Heart left ventricle (tissue), 16 donors: ENCODE data around the gene MLST8. TPM values are rescaled to one million over a fixed set of nuclear protein-coding genes. Genes with fewer than 3 reads are reported as not detected.
"Not testable (repeated sequence)": the region's sequence is repeated elsewhere in the genome, so short reads cannot be mapped to it uniquely, and the experiment has no call there.

ENCODE experiments used
- ATAC-seq, 4 donors: fragments of 200-7000 bp; cut with Tn5 transposase; one replicate each; pipeline ENCODE4 v1.9.1; 2020 to 2022; ENCODE audit warnings: moderate library complexity in 4 of 4, mild to moderate bottlenecking in 3 of 4, moderate number of reproducible peaks in 1 of 4
- DNase-seq, 5 donors: peaks; one replicate each; pipeline ENCODE4 v3.0.0-alpha.2; 2020
- H3K27ac ChIP-seq, 12 donors: fragments of 200-600 bp; sonication (generic) in 4 of 12; one replicate each; pipeline versions ENCODE4 v1.5.0 to v1.8.0; 2016 to 2022; ENCODE audit warnings: mild to moderate bottlenecking in 2 of 12
- H3K27me3 ChIP-seq, 9 donors: fragments of 200-600 bp; sonication (generic) in 2 of 9; one replicate each; pipeline versions ENCODE4 v1.5.1 to v1.8.0; 2016 to 2022; ENCODE audit warnings: mild to moderate bottlenecking in 3 of 9
- H3K36me3 ChIP-seq, 9 donors: fragments of 200-600 bp; sonication (generic) in 2 of 9; one replicate each; pipeline versions ENCODE4 v1.5.0 to v1.8.0; 2018 to 2022; ENCODE audit warnings: mild to moderate bottlenecking in 2 of 9
- H3K4me1 ChIP-seq, 12 donors: fragments of 200-600 bp; sonication (generic) in 4 of 12; one replicate each; pipeline versions ENCODE4 v1.5.0 to v1.8.0; 2016 to 2022; ENCODE audit warnings: mild to moderate bottlenecking in 3 of 12
- H3K4me3 ChIP-seq, 12 donors: fragments of 200-600 bp; sonication (generic) in 4 of 12; one replicate each; pipeline versions ENCODE4 v1.5.0 to v1.8.0; 2017 to 2022; ENCODE audit warnings: mild to moderate bottlenecking in 9 of 12, moderate library complexity in 4 of 12
- H3K9me3 ChIP-seq, 12 donors: fragments of 200-600 bp; sonication (generic) in 4 of 12; one replicate each; pipeline versions ENCODE4 v1.5.0 to v1.8.0; 2016 to 2022; ENCODE audit warnings: mild to moderate bottlenecking in 1 of 12
- CTCF ChIP-seq, 12 donors: fragments of 200-600 bp; sonication (generic) in 4 of 12; IDR thresholded peaks; one replicate each; pipeline versions ENCODE4 v1.5.0 to v1.8.0; 2018 to 2022; ENCODE audit warnings: antibody characterized with exemption in 12 of 12, mild to moderate bottlenecking in 5 of 12
- POLR2A ChIP-seq, 2 donors: fragments of 450-650 bp; IDR thresholded peaks; one replicate each; pipeline ENCODE4 v1.6.1; 2017; ENCODE audit warnings: antibody characterized with exemption in 2 of 2, mild to moderate bottlenecking in 2 of 2, moderate library complexity in 2 of 2
- WGBS, 4 donors: extraction: QIAGEN DNeasy Blood & Tissue Kit in 2 of 4; methylation state at CpG; one replicate each; pipeline versions ENCODE4 v1.1.5 to v1.1.7; 2013 to 2018; 5-methylcytosine and 5-hydroxymethylcytosine counted together
- intact Hi-C, 10 donors: fragments of 100-400 bp; cut with DNase I; formaldehyde crosslinking; loops; one replicate each; pipeline versions ENCODE4 v1.11.1 to v1.14.2; 2022
- polyA plus RNA-seq, 2 donors: library from polyadenylated mRNA; stranded (reverse); fragments of 200-250 nt; gene quantifications; one replicate each; pipeline ENCODE4 v1.2.3, GENCODE V29; 2013
- total RNA-seq, 9 donors: library from RNA; depleted of rRNA in 2 of 9; stranded (reverse); fragments of >200 nt in 2 of 9; fragmentation: NEBNext Ultra II Directional in 3 of 9; extraction: Animal tissue kit (Norgen Biotek cat#: 25700) in 3 of 9; gene quantifications; one replicate each; pipeline versions ENCODE4 v1.1.0 to v1.2.4, GENCODE V29; 2016 to 2023
- donor health status: ischemic (EF 13 %, LVEDD 7.1; RV severe dilation, severe dysfunction).
- donor health status: healthy with polysubstance abuse.
- donor health status: DM: no; HTN: yes; CAD: no.
- donor health status: DM: no; HTN: no; CAD: no.
- donor health status: ischemic (EF 25% LVEDD 6.9; RV normal size, moderate dysfunction).
- donor health status: ischemic (EF 25% LVEDD 5.7; RV mildly dilated, moderate dysfunction).
- donor health status: healthy.
- donor health status: DM: yes; HTN: yes; CAD: no.
- donor health status: ischemic (EF 35%, LVEDD 5.7; RV mildly dilated, moderate dysfunction).
- donor health status: nonischemic (EF 11% LVEDD 7.7; RV severe dilation, severe dysfunction).
- donor health status: DM: yes; HTN: yes; CAD: no.
- donor health status: PGD.
- donor health status: ischemic (EF 29% LVEDD 5.4; RV normal size, mild dysfunction).
- donor health status: nonischemic (EF 23%, LVEDD 6.1; RV moderate dilation, normal function).

Gene MLST8
- total and polyA plus RNA-seq, 11 donors = 19.8 to 49.0 (median 23.5) TPM

GRCh38 chr16:2253293-2253692 is 48.0 kb downstream of the MLST8 start:
- Histone ChIP-seq H3K4me3 (no peak overlapping the region), H3K36me3 (peaks cover 8 to 66% (median 58%) of the 10 kb centered on the region in 9 donors), H3K4me1 (peaks cover 2 to 24% (median 16%) of the 10 kb centered on the region in 12 donors), H3K27me3 (no peaks in the 10 kb centered on the region), H3K9me3 (no peaks in the 10 kb centered on the region), H3K27ac (no peak overlapping the region)
- WGBS, 4 donors = 84 to 91% (median 88%) methylated on average over 11 of the region's 11 CpGs
- TF ChIP-seq POLR2A (IDR thresholded peaks at IDR 0.05) (no peak), CTCF (IDR thresholded peaks at IDR 0.05) (no peak)
- ATAC-seq (no peak), DNase-seq (peak in 1 of 5 donors; percentile 15)
- intact Hi-C loops = loop anchor here in 3 of 10 donors (5.0 to 10.0 kb wide), 3 partner anchors 46 to 98 kb away; partner anchors contain the start of genes TRAF7 (in 2 of the 3) and MLST8 (in 1 of the 3)

DNA sequence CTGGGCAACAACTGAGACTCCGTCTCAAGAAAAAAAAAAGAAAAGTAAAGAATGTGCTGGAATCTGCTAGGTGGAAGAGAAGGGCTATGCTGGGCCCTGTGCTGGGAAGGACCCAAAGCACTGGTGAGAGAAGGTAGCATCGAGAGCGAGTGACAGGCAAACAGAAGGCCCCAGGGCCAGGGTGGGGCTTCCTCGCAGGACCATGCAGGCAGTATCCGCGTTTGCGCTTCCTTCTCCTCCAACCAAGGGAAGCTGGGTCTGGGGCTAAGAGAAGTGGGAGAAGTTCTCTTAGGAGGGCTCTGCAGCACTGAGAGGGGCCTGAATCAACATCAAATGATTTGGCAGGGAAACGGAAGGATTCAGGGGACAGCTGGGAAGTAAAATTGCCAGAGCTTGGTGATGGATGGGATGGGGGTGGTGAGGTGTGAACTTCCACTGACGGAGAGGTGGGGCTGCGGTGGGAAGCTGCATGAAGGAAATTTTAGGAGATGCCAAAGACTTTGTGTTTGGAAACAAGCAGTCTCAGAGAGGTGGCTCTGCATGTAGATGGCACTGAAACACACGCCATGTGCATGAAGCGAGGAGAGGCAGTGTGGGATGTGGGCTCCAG is 51.4 kb downstream of the MLST8 start:
- no peaks in the 10 kb centered on the region for H3K9me3 ChIP-seq
- 88 to 90% (median 89%) methylated on average over 12 of the region's 12 CpGs for WGBS, 4 donors
- H3K27ac ChIP-seq = no peak overlapping the region
- no peaks in the 10 kb centered on the region for H3K27me3 ChIP-seq
- ATAC-seq (no peak), DNase-seq (peak in 1 of 5 donors; percentile 10)
- H3K36me3 ChIP-seq = peaks cover 8 to 97% (median 90%) of the 10 kb centered on the region in 9 donors
- H3K4me3 ChIP-seq = no peak overlapping the region
- H3K4me1 ChIP-seq = peaks cover 0 to 8% (median 7%) of the 10 kb centered on the region in 12 donors
- intact Hi-C loops = loop anchor here in 1 of 10 donors (10.0 kb wide), 1 partner anchor 102 kb away; the partner anchor contains the start of gene TRAF7
- TF ChIP-seq CTCF (IDR thresholded peaks at IDR 0.05) (no peak), POLR2A (IDR thresholded peaks at IDR 0.05) (no peak)

GRCh38 chr16:2257726-2258125 is 52.5 kb downstream of the MLST8 start:
- H3K27me3 ChIP-seq = no peaks in the 10 kb centered on the region
- H3K9me3 ChIP-seq = no peaks in the 10 kb centered on the region
- 90 to 93% (median 92%) methylated on average over 6 of the region's 6 CpGs for WGBS, 4 donors
- DNase-seq = no peak
- intact Hi-C loops = loop anchor here in 1 of 10 donors (10.0 kb wide), 1 partner anchor 103 kb away; the partner anchor contains the start of gene TRAF7
- no peaks in the 10 kb centered on the region for H3K4me1 ChIP-seq
- no peak overlapping the region for H3K4me3 ChIP-seq
- peaks cover 8 to 100% (median 100%) of the 10 kb centered on the region in 9 donors for H3K36me3 ChIP-seq
- no peak for TF ChIP-seq POLR2A (IDR thresholded peaks at IDR 0.05)
- TF ChIP-seq CTCF (IDR thresholded peaks at IDR 0.05) = no peak
- ATAC-seq = no peak
- H3K27ac ChIP-seq = no peak overlapping the region

DNA sequence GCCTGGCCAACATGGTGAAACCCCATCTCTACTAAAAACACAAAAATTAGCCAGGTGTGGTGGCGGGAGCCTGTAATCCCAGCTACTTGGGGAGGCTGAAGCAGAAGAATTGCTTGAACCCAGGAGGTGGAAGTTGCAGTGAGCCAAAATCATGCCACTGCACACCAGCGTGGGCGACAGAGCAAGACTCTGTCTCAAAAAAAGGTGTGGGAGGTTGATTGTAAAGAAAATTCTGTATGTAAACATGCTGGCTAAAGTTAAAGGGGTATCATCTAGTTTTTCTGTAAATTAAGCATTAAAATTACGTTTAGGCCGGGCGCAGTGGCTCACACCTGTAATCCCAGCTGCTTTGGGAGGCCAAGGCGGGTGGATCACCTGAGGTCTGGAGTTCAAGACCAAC is 53.3 kb downstream of the MLST8 start:
- 94 to 98% (median 96%) methylated on average over 7 of the region's 7 CpGs for WGBS, 4 donors
- H3K4me1 ChIP-seq, ATAC-seq, H3K4me3 ChIP-seq, H3K9me3 ChIP-seq, H3K27me3 ChIP-seq, H3K27ac ChIP-seq: not testable (repeated sequence)
- H3K36me3 ChIP-seq = peaks cover 8 to 100% (median 100%) of the 10 kb centered on the region in 9 donors
- peak in 1 of 5 donors; percentile 0 for DNase-seq
- intact Hi-C loops = loop anchor here in 1 of 10 donors (10.0 kb wide), 1 partner anchor 104 kb away; the partner anchor contains the start of gene TRAF7

Other genes with a start within 250 kb of the MLST8 start
- gene NDUFB10, start 245.9 kb upstream of the MLST8 start, total RNA-seq = 1,000 to 10,000 TPM in 2 of 9 donors, 100 to 1,000 TPM in 7; 316 to 1,519 (median 542) TPM
- gene NDUFB10, start 245.9 kb upstream of the MLST8 start, polyA plus RNA-seq = 1,000 to 10,000 TPM in 1 of 2 donors, 100 to 1,000 TPM in 1; 732 to 1,618 TPM
- gene RPS2, start 240.6 kb upstream of the MLST8 start, total RNA-seq = 1,000 to 10,000 TPM in 4 of 9 donors, 100 to 1,000 TPM in 5; 673 to 1,554 (median 968) TPM
- 1,000 to 10,000 TPM; 1,419 to 2,484 TPM for gene RPS2, start 240.6 kb upstream of the MLST8 start, polyA plus RNA-seq
- not detected for gene RNF151, start 238.6 kb upstream of the MLST8 start, total RNA-seq
- not detected for gene RNF151, start 238.6 kb upstream of the MLST8 start, polyA plus RNA-seq
- 10 to 100 TPM; 19.3 to 68.7 (median 21.5) TPM for gene TBL3, start 233.4 kb upstream of the MLST8 start, total RNA-seq
- 10 to 100 TPM; 57.9 to 59.5 TPM for gene TBL3, start 233.4 kb upstream of the MLST8 start, polyA plus RNA-seq
- not detected for gene NOXO1, start 224.0 kb upstream of the MLST8 start, total RNA-seq
- gene NOXO1, start 224.0 kb upstream of the MLST8 start, polyA plus RNA-seq = under 1 TPM; 0.06 to 0.15 TPM
- 10 to 100 TPM; 18.0 to 29.9 (median 23.5) TPM for gene GFER, start 221.3 kb upstream of the MLST8 start, total RNA-seq
- 10 to 100 TPM; 36.6 to 51.1 TPM for gene GFER, start 221.3 kb upstream of the MLST8 start, polyA plus RNA-seq
- gene SYNGR3, start 215.5 kb upstream of the MLST8 start, total RNA-seq = 1 to 10 TPM in 3 of 9 donors, under 1 TPM in 6; 0.19 to 1.3 (median 0.86) TPM
- gene SYNGR3, start 215.5 kb upstream of the MLST8 start, polyA plus RNA-seq = 1 to 10 TPM in 1 of 2 donors, under 1 TPM in 1; 0.53 to 2.7 TPM
- 10 to 100 TPM; 10.9 to 47.4 (median 17.0) TPM for gene ZNF598, start 195.6 kb upstream of the MLST8 start, total RNA-seq
- gene ZNF598, start 195.6 kb upstream of the MLST8 start, polyA plus RNA-seq = 10 to 100 TPM in 1 of 2 donors, 1 to 10 TPM in 1; 9.4 to 33.8 TPM
- under 1 TPM in 1 of 9 donors, not detected in 8; 0.69 TPM for gene NPW, start 185.7 kb upstream of the MLST8 start, total RNA-seq
- under 1 TPM in 1 of 2 donors, not detected in 1; 0.19 TPM for gene NPW, start 185.7 kb upstream of the MLST8 start, polyA plus RNA-seq
- gene NHERF2, start 178.6 kb upstream of the MLST8 start, total RNA-seq = 100 to 1,000 TPM; 124 to 496 (median 227) TPM
- 100 to 1,000 TPM; 213 to 396 TPM for gene NHERF2, start 178.6 kb upstream of the MLST8 start, polyA plus RNA-seq
- gene NTHL1, start 157.6 kb upstream of the MLST8 start, total RNA-seq = 10 to 100 TPM in 7 of 9 donors, 1 to 10 TPM in 2; 9.0 to 25.0 (median 11.7) TPM
- 10 to 100 TPM; 13.1 to 32.3 TPM for gene NTHL1, start 157.6 kb upstream of the MLST8 start, polyA plus RNA-seq
- 10 to 100 TPM; 48.4 to 94.5 (median 70.4) TPM for gene TSC2, start 157.5 kb upstream of the MLST8 start, total RNA-seq
- 10 to 100 TPM; 33.3 to 44.8 TPM for gene TSC2, start 157.5 kb upstream of the MLST8 start, polyA plus RNA-seq
- 100 to 1,000 TPM in 6 of 9 donors, 10 to 100 TPM in 3; 64.9 to 441 (median 110) TPM for gene PKD1, start 69.6 kb upstream of the MLST8 start, total RNA-seq
- 100 to 1,000 TPM in 1 of 2 donors, 10 to 100 TPM in 1; 90.6 to 105 TPM for gene PKD1, start 69.6 kb upstream of the MLST8 start, polyA plus RNA-seq
- 1 to 10 TPM in 4 of 9 donors, under 1 TPM in 5; 0.36 to 5.0 (median 0.75) TPM for gene RAB26, start 56.8 kb upstream of the MLST8 start, total RNA-seq
- 1 to 10 TPM in 1 of 2 donors, under 1 TPM in 1; 0.28 to 3.3 TPM for gene RAB26, start 56.8 kb upstream of the MLST8 start, polyA plus RNA-seq
- gene TRAF7, start 49.7 kb upstream of the MLST8 start, total RNA-seq = 10 to 100 TPM; 20.2 to 40.2 (median 27.0) TPM
- 10 to 100 TPM; 12.2 to 39.5 TPM for gene TRAF7, start 49.7 kb upstream of the MLST8 start, polyA plus RNA-seq
- gene CASKIN1, start 8.8 kb upstream of the MLST8 start, total RNA-seq = 1 to 10 TPM in 8 of 9 donors, under 1 TPM in 1; 0.77 to 7.0 (median 2.1) TPM
- 1 to 10 TPM in 1 of 2 donors, under 1 TPM in 1; 0.37 to 4.0 TPM for gene CASKIN1, start 8.8 kb upstream of the MLST8 start, polyA plus RNA-seq
- 10 to 100 TPM in 2 of 9 donors, 1 to 10 TPM in 7; 1.7 to 11.7 (median 5.5) TPM for gene BRICD5, start 5.4 kb downstream of the MLST8 start, total RNA-seq
- 1 to 10 TPM; 3.8 to 7.6 TPM for gene BRICD5, start 5.4 kb downstream of the MLST8 start, polyA plus RNA-seq
- gene PGP, start 9.4 kb downstream of the MLST8 start, total RNA-seq = 10 to 100 TPM; 19.6 to 44.0 (median 33.8) TPM
- 10 to 100 TPM; 24.6 to 31.7 TPM for gene PGP, start 9.4 kb downstream of the MLST8 start, polyA plus RNA-seq
- gene E4F1, start 18.1 kb downstream of the MLST8 start, total RNA-seq = 10 to 100 TPM in 8 of 9 donors, 1 to 10 TPM in 1; 8.4 to 27.3 (median 12.7) TPM
- gene E4F1, start 18.1 kb downstream of the MLST8 start, polyA plus RNA-seq = 10 to 100 TPM; 17.3 to 20.4 TPM
- gene DNASE1L2, start 31.0 kb downstream of the MLST8 start, total RNA-seq = under 1 TPM in 7 of 9 donors, not detected in 2; 0.12 to 0.51 (median 0.34) TPM
- gene DNASE1L2, start 31.0 kb downstream of the MLST8 start, polyA plus RNA-seq = under 1 TPM; 0.18 to 0.50 TPM
- 100 to 1,000 TPM in 8 of 9 donors, 10 to 100 TPM in 1; 84.6 to 178 (median 142) TPM for gene ECI1, start 46.1 kb downstream of the MLST8 start, total RNA-seq
- 100 to 1,000 TPM; 146 to 340 TPM for gene ECI1, start 46.1 kb downstream of the MLST8 start, polyA plus RNA-seq
- gene RNPS1, start 62.7 kb downstream of the MLST8 start, total RNA-seq = 100 to 1,000 TPM; 100 to 154 (median 120) TPM
- gene RNPS1, start 62.7 kb downstream of the MLST8 start, polyA plus RNA-seq = 100 to 1,000 TPM in 1 of 2 donors, 10 to 100 TPM in 1; 73.9 to 193 TPM
- gene ABCA3, start 135.3 kb downstream of the MLST8 start, total RNA-seq = 10 to 100 TPM in 5 of 9 donors, 1 to 10 TPM in 4; 8.0 to 16.5 (median 10.0) TPM
- 1 to 10 TPM; 6.7 to 8.8 TPM for gene ABCA3, start 135.3 kb downstream of the MLST8 start, polyA plus RNA-seq
- gene CCNF, start 224.0 kb downstream of the MLST8 start, total RNA-seq = 1 to 10 TPM in 7 of 9 donors, under 1 TPM in 2; 0.67 to 6.0 (median 1.6) TPM
- gene CCNF, start 224.0 kb downstream of the MLST8 start, polyA plus RNA-seq = 1 to 10 TPM in 1 of 2 donors, under 1 TPM in 1; 0.38 to 1.6 TPM